GM19025 (cell line): Measurements from ENCODE around the gene HACL1.
"Not testable (repeated sequence)": the region's sequence is repeated elsewhere in the genome, so short reads cannot be mapped to it uniquely, and the experiment has no call there.

Experiments
- ATAC-seq: cut with Tn5 transposase; IDR thresholded peaks from one replicate; pipeline ENCODE4 v1.9.1; 2021; ENCODE audit warnings: mild to moderate bottlenecking, low read depth, moderate library complexity; ENCODE audit not compliant: unreplicated experiment

The HACL1 gene

GRCh38 chr3:15630646-15631350 lies 29.4 kb upstream of the HACL1 start:
- peak; percentile 33 for ATAC-seq

DNA sequence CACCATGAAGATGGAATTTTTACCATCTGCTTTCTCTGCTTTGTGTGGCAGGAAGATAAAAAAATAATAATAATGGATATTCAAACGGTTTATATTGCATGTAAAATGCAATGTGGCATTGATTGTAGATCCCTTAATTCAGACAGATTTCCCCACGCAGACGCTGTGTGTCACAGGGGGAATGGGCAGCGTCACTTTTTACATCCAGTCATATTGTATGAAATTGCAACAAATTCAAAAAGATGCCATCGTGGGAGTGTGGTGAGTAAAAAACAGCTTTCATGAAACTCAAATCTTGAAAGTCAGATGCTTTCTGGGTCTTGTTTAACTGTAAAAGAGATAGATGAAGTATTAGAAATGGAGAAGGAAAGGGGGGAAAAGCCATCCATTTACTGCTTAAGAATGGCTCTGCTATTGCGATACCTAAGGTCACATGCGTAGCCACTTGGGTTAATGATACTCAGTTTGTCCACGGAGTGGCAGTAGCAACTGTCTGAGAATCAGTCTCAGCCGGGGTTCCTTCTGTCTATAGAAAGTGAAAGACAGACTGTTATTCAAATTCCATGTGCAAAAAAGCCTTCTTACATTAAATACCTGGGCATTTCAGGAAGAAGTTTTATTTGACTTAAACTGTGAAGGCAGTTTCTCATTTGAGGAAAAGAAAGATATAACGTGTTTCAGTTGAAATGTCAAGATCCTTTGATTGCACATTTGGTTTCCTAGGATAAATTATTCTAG lies 28.7 kb upstream of the HACL1 start:
- ATAC-seq: peak; percentile 97

- ATAC-seq: no peak
Observed at GRCh38 chr3:15628967-15629366, 27.6 kb upstream of the HACL1 start.

DNA sequence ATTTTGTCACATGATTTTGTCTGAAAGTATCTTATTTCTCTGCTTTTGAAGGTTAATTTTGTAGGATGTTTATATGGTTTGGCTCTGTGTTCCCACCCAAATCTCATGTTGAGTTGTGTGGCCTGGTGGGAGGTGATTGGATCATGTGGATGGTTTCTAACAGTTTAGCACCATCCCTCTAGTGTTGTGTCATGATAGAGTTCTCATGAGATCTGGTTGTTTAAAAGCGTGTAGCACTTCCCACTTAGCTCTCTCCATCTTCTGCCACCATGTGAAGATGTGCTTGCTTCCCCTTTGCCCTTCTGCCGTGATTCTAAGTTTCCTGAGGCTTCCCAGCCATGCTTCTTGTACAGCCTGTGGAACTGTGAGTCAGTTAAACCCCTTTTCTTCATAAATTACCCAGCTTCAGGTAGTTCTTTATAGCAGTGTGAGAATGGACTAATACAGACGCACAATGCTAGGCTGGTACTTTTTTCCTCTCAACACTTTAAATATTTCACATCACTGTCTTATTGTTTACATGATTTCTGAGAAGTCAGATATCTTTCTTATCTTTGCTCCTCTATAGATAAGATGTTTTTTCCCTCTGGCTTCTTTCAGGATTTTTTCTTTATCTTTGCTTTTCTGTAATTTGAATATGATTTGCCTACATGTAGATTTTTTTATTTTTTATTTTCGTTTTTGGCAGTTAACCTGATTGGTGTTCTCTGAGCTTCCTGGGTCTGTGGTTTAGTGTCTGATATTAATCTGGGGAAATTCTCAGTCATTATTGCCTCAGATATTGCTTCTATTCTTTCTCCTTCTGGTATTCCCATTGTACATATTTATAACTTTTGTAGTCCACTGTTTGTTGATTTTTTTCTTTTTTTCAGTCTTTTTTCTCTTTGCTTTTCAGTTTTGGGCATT lies 22.4 kb upstream of the HACL1 start:
- no peak for ATAC-seq

DNA sequence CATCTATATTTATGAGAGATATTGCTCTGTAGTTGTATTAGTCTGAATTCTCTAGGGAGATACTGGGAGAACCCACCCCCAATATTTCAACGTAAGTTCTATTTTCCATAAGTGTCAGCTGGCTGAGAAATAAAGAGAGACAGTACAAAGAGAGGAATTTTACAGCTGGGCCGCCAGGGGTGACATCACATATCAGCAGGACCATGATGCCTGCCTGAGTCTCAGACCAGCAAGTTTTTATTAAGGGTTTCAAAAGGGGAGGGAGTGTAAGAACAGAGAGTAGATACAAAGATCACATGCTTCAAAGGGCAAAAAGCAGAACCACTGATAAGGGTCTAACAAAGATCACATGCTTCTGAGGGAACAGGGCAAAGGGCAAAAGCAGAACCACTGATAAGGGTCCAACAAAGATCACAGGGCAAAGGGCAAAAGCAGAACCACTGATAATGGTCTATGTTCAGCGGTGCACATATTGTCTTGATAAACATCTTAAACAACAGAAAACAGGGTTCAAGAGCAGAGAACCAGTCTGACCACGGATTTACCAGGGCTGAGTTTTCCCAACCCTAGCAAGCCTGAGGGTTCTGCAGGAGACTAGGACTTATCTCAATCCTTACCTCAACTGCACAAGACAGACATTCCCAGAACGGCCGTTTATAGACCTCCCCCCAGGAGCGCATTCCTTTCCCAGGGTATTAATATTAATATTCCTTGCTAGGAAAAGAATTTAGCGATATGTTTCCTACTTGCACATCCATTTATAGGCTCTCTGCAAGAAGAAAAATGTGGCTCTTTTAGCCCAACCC lies 18.5 kb upstream of the HACL1 start:
- ATAC-seq: not testable (repeated sequence)

DNA sequence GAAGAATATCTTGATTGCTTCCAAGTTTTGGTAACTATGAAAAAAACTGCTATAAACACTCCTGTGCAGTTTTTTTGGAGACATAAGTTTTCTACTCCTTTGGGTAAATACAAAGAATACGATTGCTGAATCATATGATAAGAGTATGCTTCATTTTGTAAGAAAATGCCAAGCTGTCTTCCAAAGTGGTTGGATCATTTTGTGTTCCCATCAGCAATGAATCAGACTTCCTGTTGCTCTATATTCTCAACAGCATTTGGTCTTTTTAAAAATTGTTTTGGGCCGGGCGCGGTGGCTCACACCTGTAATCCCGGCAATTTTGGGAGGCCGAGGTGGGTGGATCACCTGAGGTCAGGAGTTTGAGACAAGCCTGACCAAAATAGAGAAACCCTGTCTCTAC lies 14.7 kb upstream of the HACL1 start:
- no peak for ATAC-seq

DNA sequence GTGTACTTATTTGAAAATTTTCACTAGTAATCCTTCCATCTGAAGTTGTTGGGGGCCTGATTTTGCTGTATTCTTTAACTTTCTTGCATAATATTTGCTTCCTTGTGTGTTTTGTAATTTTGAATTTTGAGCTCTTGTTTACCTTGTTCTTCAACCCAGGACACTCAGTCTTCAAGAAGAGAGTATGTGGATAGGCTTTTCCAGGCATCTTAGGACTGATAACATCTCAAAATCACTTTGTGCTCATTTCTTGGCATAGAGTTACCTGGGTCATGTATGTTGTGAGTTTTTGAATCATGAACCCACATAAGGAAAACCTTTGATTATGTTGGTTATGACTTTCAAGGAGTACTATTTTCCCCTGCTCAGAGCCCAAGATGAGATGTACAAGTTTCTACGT lies 13.6 kb upstream of the HACL1 start:
- ATAC-seq: no peak

- ATAC-seq: no peak
Observed at GRCh38 chr3:15612001-15612400, 10.6 kb upstream of the HACL1 start.

DNA sequence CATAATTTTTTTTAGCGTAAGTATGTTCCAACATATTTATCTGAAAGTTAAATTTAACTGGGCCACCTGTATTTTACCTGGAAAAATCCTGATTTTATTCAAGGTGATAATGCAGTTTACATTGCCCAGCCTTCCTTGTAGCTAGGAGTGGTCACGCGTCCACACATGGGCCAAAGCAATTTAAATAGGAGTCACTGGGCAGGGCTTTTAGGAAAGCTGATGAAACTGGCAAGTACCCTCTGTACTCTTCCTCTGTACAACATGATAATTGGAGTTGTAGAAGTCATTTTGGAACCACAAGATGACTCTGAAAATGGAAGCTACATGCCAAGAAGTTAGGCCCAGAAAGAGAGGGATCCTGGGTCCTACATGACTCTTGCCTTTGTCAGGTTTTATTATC lies 9.6 kb upstream of the HACL1 start:
- no peak for ATAC-seq

DNA sequence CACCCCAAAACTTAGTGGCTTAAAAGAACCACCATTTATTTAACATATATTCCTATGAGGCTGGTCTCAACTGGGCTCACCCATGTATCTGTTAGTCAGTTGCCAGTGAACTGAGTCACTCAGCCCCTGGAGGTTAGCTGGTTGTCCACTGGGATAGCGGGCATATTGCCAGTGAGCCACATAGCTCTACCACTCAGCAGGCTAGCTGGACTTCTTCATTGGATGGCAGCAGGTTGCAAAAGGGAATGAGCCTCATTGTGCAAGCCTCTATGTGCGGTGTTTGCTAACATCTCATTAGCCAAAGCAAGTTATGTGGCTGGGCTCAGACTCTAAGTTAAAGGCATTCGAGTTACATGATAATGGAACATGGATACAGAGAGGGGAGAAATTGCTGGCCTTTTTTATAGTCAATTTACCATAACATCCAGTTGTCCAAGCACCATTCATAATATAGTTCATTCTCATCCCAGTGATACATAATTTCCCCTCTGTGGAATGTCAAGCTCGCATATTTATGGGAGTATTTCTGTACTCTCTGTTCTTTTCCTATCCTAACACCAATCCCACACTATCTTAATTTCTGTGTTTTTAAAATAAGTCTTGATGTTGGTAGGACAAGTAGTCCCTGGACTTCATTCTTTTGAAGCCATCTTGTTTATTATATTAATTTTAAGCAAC lies 8.9 kb upstream of the HACL1 start:
- no peak for ATAC-seq

DNA sequence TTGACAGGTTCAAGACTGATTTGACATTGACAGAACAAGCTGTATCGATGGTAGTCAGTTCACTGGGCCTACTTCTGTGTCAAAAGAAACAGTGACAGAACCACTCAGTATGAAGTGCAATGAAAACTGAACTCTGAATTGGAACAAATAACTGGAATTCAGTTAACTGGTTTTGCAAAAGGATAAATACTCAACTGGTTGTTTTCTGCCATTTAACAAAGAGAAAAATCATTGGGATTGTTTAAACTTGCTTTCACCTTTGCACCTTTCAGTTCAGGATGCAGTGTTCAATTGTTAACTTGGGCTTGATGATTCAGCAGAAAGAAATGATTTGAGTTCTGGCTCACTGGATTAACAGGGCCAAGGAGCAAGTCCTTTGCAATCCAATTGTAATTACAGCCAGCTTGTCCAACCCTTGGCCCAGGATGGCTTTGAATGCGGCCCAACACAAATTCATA lies 5.1 kb upstream of the HACL1 start:
- ATAC-seq: no peak

DNA sequence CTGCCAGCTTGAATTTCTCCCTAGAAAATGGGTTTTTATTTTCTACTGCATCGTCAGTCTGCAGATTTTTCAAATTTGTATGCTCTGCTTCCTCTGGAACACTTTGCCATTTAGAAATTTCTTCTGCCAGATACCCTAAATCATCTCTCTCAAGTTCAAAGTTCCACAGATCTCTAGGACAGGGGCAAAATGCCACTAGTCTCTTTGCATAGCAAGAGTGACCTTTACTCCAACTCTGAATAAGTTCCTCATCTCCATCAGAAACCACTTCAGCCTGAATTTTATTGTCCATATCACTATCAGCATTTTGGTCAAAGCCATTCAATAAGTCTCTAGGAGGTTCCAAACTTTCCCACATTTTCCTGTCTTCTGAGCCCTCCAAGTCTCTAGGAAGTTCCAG lies 3.2 kb upstream of the HACL1 start:
- not testable (repeated sequence) for ATAC-seq

DNA sequence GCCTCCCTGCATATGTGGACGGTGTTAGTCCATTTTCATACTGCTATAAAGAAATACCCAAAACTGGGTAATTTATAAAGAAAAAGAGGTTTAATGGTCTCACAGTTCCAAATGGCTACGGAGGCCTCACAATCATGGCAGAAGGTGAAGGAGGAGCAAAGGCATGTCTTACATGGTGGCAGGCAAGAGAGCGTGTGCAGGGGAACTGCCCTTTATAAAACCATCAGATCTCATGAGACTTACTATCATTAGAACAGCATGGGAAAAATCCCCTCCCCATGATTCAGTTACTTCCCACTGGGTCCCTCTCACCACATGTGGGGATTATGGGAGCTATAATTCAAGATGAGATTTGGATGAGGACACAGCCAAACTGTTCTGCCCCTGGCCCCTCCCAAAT lies 1.4 kb upstream of the HACL1 start:
- not testable (repeated sequence) for ATAC-seq

- peak; percentile 6 for ATAC-seq
Observed at GRCh38 chr3:15602146-15602536, 772 bp upstream of the HACL1 start.

DNA sequence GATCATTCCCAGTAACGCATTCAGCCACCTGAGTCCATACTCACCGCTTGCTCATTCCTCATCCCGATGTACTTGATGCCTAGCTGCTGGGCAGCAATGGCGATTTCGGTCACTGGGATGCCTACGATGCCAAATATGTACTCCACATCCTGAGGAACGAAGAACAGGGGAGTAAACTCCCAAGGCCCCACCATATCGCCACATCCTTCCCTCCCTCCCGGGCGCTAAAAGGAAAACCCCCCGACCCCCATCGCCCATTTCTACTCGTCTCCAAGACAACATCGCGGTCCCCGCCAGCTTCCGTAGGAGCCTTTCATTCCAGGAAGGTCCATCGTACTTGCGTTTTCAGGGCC lies 347 bp downstream of the HACL1 start:
- ATAC-seq: peak; percentile 3

GRCh38 chr3:15595955-15596354 lies 5.4 kb downstream of the HACL1 start:
- no peak for ATAC-seq

DNA sequence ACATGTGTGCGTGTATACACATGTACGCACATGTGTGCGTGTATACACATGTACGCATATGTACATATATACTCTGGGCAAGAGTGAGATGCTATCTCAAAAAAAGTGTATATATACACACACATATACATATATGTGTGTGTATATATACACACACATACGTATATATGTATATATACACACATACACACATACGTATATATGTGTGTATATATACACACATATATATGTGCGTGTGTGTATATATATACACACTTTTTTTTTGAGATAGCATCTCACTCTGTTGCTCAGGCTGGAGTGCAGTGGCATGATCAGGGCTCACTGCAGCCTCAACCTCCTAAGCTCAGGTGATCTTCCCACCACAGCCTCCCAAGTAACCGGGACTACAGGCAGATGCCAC lies 8.4 kb downstream of the HACL1 start:
- ATAC-seq: no peak

- no peak for ATAC-seq
Observed at GRCh38 chr3:15591928-15592327, 9.4 kb downstream of the HACL1 start.

- ATAC-seq: no peak
Observed at GRCh38 chr3:15591242-15591641, 10.1 kb downstream of the HACL1 start.
